ENCODE measurements around the gene SDHD.

- TF ChIP-seq CTCF (IDR thresholded peaks at IDR 0.05 in 8 of 11, conservative IDR thresholded peaks at IDR 0.05 in 3 of 11) = no peak
- no peak for TF ChIP-seq POLR2AphosphoS5 (IDR thresholded peaks at IDR 0.05)
Observed at GRCh38 chr11:112085822-112086421, 751 bp upstream of the SDHD start.
